WTC11 (cell line): ENCODE data around the gene LOXL4. TPM values are rescaled to one million over a fixed set of nuclear protein-coding genes. Genes with fewer than 3 reads are reported as not detected.
A peak's percentile ranks its signal among the peaks of the same experiment; 100 is the strongest.

Experiments used
- ATAC-seq: fragments of 200-7000 bp; cut with Tn5 transposase; 2 replicates; pipeline ENCODE4 v1.10.0; 2021; ENCODE audit warnings: mild to moderate bottlenecking, moderate library complexity
- CTCF ChIA-PET: fragments of 300-600 bp; sonication (Branson Sonifier 250); formaldehyde crosslinking; loops from one replicate; lab custom pipeline; 2021; ENCODE audit warnings: antibody characterized with exemption; lab: Charles Lee
- POLR2A ChIA-PET: fragments of 350-600 bp; sonication (Branson Sonifier 250); formaldehyde crosslinking; loops from one replicate; lab custom pipeline; 2021; ENCODE audit warnings: antibody characterized with exemption; lab: Charles Lee
- DNase-seq: peaks from one replicate; pipeline ENCODE4 v3.0.0; 2021; ENCODE audit warnings: low spot score
- H3K27ac Mint-ChIP-seq: 2 replicates; pipeline ENCODE4 v1.8.0; 2021; ENCODE audit warnings: mixed read lengths
- H3K27me3 Mint-ChIP-seq: 2 replicates; pipeline ENCODE4 v1.8.0; 2021; ENCODE audit warnings: low read depth, mild to moderate bottlenecking, moderate library complexity, mixed read lengths
- H3K36me3 Mint-ChIP-seq: 2 replicates; pipeline ENCODE4 v1.8.0; 2021; ENCODE audit warnings: mixed read lengths
- H3K4me1 Mint-ChIP-seq: 2 replicates; pipeline ENCODE4 v1.8.0; 2022; ENCODE audit warnings: mixed read lengths
- H3K4me3 Mint-ChIP-seq: 2 replicates; pipeline ENCODE4 v1.8.0; 2021; ENCODE audit warnings: mild to moderate bottlenecking, moderate library complexity, mixed read lengths
- H3K9me3 Mint-ChIP-seq: 2 replicates; pipeline ENCODE4 v1.8.0; 2021; ENCODE audit warnings: mixed read lengths
- ATF1 ChIP-seq: sonication (generic); formaldehyde crosslinking; IDR thresholded peaks from 2 replicates; pipeline ENCODE4 v1.8.1; 2023; ENCODE audit warnings: mild to moderate bottlenecking, moderate library complexity, missing genetic modification reagents
- ATF2 ChIP-seq: sonication (generic); formaldehyde crosslinking; IDR thresholded peaks from 2 replicates; pipeline ENCODE4 v1.8.1; 2022; ENCODE audit warnings: low read depth, missing genetic modification reagents, borderline replicate concordance
- E2F1 ChIP-seq: sonication (generic); formaldehyde crosslinking; IDR thresholded peaks from 2 replicates; pipeline ENCODE4 v1.8.0; 2022; ENCODE audit warnings: mild to moderate bottlenecking, missing genetic modification reagents
- EMX1 ChIP-seq: fragments of 250-450 bp; sonication (Bioruptor Pico); IDR thresholded peaks from 2 replicates; pipeline ENCODE4 v1.8.0; 2021; ENCODE audit warnings: mild to moderate bottlenecking
- JAZF1 ChIP-seq: fragments of 250-450 bp; sonication (Bioruptor Pico); IDR thresholded peaks from 2 replicates; pipeline ENCODE4 v1.9.0; 2021; ENCODE audit warnings: moderate library complexity, mild to moderate bottlenecking, inconsistent platforms
- KAT7 ChIP-seq: sonication (generic); formaldehyde crosslinking; IDR thresholded peaks from 2 replicates; pipeline ENCODE4 v1.8.1; 2023; ENCODE audit warnings: missing genetic modification reagents, mild to moderate bottlenecking, borderline replicate concordance
- MAX ChIP-seq: sonication (generic); formaldehyde crosslinking; IDR thresholded peaks from 2 replicates; pipeline ENCODE4 v1.8.0; 2022; ENCODE audit warnings: mild to moderate bottlenecking, missing genetic modification reagents
- NFYB ChIP-seq: sonication (generic); formaldehyde crosslinking; conservative IDR thresholded peaks from 2 replicates; pipeline ENCODE4 v1.8.0; 2022; ENCODE audit warnings: low read depth, missing genetic modification reagents
- SP1 ChIP-seq: sonication (generic); formaldehyde crosslinking; conservative IDR thresholded peaks from 2 replicates; pipeline ENCODE4 v1.8.1; 2022; ENCODE audit warnings: missing genetic modification reagents
- STAT6 ChIP-seq: sonication (generic); formaldehyde crosslinking; conservative IDR thresholded peaks from 2 replicates; pipeline ENCODE4 v1.8.1; 2023; ENCODE audit warnings: mild to moderate bottlenecking, low read depth, missing genetic modification reagents, moderate library complexity
- ZBTB21 ChIP-seq: sonication (generic); formaldehyde crosslinking; IDR thresholded peaks from 2 replicates; pipeline ENCODE4 v1.8.1; 2023; ENCODE audit warnings: mild to moderate bottlenecking, missing genetic modification reagents, borderline replicate concordance
- ZNF219 ChIP-seq: sonication (generic); formaldehyde crosslinking; IDR thresholded peaks from 2 replicates; pipeline ENCODE4 v1.8.0; 2023; ENCODE audit warnings: missing genetic modification reagents, mild to moderate bottlenecking, borderline replicate concordance
- ZNF263 ChIP-seq: sonication (generic); formaldehyde crosslinking; IDR thresholded peaks from 2 replicates; pipeline ENCODE4 v1.8.1; 2022; ENCODE audit warnings: low read depth, mild to moderate bottlenecking, moderate library complexity, missing genetic modification reagents
- ZNF281 ChIP-seq: sonication (generic); formaldehyde crosslinking; IDR thresholded peaks from 2 replicates; pipeline ENCODE4 v1.8.0; 2023; ENCODE audit warnings: mild to moderate bottlenecking, missing genetic modification reagents
- ZNF396 ChIP-seq: fragments of 250-450 bp; sonication (Bioruptor Pico); IDR thresholded peaks from 2 replicates; pipeline ENCODE4 v1.8.0; 2021; ENCODE audit warnings: mild to moderate bottlenecking, moderate library complexity, borderline replicate concordance
- ZNF423 ChIP-seq: fragments of 250-450 bp; sonication (Bioruptor Pico); IDR thresholded peaks from 2 replicates; pipeline ENCODE4 v2.1.2; 2022; ENCODE audit warnings: mild to moderate bottlenecking, moderate library complexity
- total RNA-seq: library from RNA; stranded (reverse); gene quantifications from 3 replicates; pipeline ENCODE4 v1.2.3, GENCODE V29; 2021

Gene LOXL4
- total RNA-seq, 1 experiment from 2014 or later: 0.35 TPM

- 0 out of 2 replicates have a peak overlapping the region, but pooled peaks have one; percentile 76 for H3K4me3 Mint-ChIP-seq
- TF ChIP-seq ZNF396 (CRISPR knock-in tag) (no peak), ATF1 (CRISPR knock-in tag) (no peak), EMX1 (CRISPR knock-in tag) (no peak), ZBTB21 (CRISPR knock-in tag) (no peak), ATF2 (CRISPR knock-in tag) (no peak), STAT6 (CRISPR knock-in tag) (no peak), KAT7 (CRISPR knock-in tag) (no peak), E2F1 (CRISPR knock-in tag) (no peak), NFYB (CRISPR knock-in tag) (no peak), MAX (CRISPR knock-in tag) (no peak), ZNF281 (no peak), ZNF423 (CRISPR knock-in tag) (no peak), ZNF263 (CRISPR knock-in tag) (no peak), JAZF1 (CRISPR knock-in tag) (no peak), SP1 (CRISPR knock-in tag) (no peak), ZNF219 (CRISPR knock-in tag) (no peak)
- TF ChIP-seq, all 79 proteins: peak for 0
- Mint-ChIP-seq H3K27me3 (peaks cover 24% of the 10 kb centered on the region), H3K36me3 (no peaks in the 10 kb centered on the region), H3K9me3 (no peaks in the 10 kb centered on the region), H3K27ac (no peak overlapping the region), H3K4me1 (peaks cover 22% of the 10 kb centered on the region)
- ChIA-PET CTCF (interaction anchor here (0.9 to 13.7 kb wide), 5 partner anchors 30 to 65 kb away, joined by 3 to 204 read pairs (median 4); no protein-coding TSS in a partner anchor), POLR2A (interaction anchor here (0.6 kb wide), 1 partner anchor 22 kb away, joined by 3 read pairs; no protein-coding TSS in a partner anchor)
- no peak for ATAC-seq
- no peak for DNase-seq
Observed at GRCh38 chr10:98266647-98267046, 1.3 kb downstream of the LOXL4 start.
